Liver (tissue), 9 donors: ENCODE results near the gene PHGDH. TPM values are rescaled to one million over a fixed set of nuclear protein-coding genes. Genes with fewer than 3 reads are reported as not detected.
A peak's percentile ranks its signal among the peaks of the same experiment; 100 is the strongest.

Experiments
- DNase-seq: peaks from one replicate; pipeline ENCODE4 v3.0.0-alpha.2; 2017; ENCODE audit warnings: low spot score
- H3K27ac ChIP-seq, 2 donors: one replicate each; pipeline ENCODE4 v1.7.0; 2013; ENCODE audit warnings: inconsistent platforms in 2 of 2, low read length in 2 of 2, control low read depth in 1 of 2, low read depth in 1 of 2, mild to moderate bottlenecking in 1 of 2
- H3K27me3 ChIP-seq, 4 donors: one replicate each; pipeline versions ENCODE4 v1.6.1 to v1.7.0; 2013; ENCODE audit warnings: low read length in 3 of 4, inconsistent platforms in 1 of 4, mild to moderate bottlenecking in 1 of 4, moderate library complexity in 1 of 4; ENCODE audit not compliant: control insufficient read depth in 4 of 4, insufficient read depth in 4 of 4
- H3K36me3 ChIP-seq, 4 donors: one replicate each; pipeline versions ENCODE4 v1.6.1 to v1.7.0; 2013; ENCODE audit warnings: low read length in 3 of 4, mild to moderate bottlenecking in 3 of 4, low read depth in 1 of 4, moderate library complexity in 1 of 4; ENCODE audit not compliant: control insufficient read depth in 4 of 4, insufficient read depth in 3 of 4
- H3K4me1 ChIP-seq, 4 donors: one replicate each; pipeline versions ENCODE4 v1.6.1 to v1.7.0; 2013; ENCODE audit warnings: low read length in 3 of 4, mild to moderate bottlenecking in 3 of 4, moderate library complexity in 1 of 4; ENCODE audit not compliant: control insufficient read depth in 4 of 4, insufficient read depth in 4 of 4
- H3K4me3 ChIP-seq, 3 donors: one replicate each; pipeline versions ENCODE4 v1.6.1 to v1.7.0; 2013; ENCODE audit warnings: low read length in 3 of 3, control low read depth in 1 of 3, low read depth in 1 of 3, mild to moderate bottlenecking in 1 of 3
- H3K9ac ChIP-seq, 2 donors: one replicate each; pipeline ENCODE4 v1.7.0; 2013; ENCODE audit warnings: low read length in 2 of 2, mild to moderate bottlenecking in 2 of 2, moderate library complexity in 2 of 2, control low read depth in 1 of 2, low read depth in 1 of 2
- H3K9me3 ChIP-seq, 4 donors: one replicate each; pipeline versions ENCODE4 v1.6.1 to v1.7.0; 2013; ENCODE audit warnings: low read length in 3 of 4; ENCODE audit not compliant: control insufficient read depth in 4 of 4
- ATF3 ChIP-seq: IDR thresholded peaks from 2 replicates; pipeline ENCODE4 v1.6.1; 2016; ENCODE audit warnings: antibody characterized with exemption
- FOXA2 ChIP-seq: IDR thresholded peaks from 2 replicates; pipeline ENCODE4 v1.6.1; 2016; ENCODE audit warnings: antibody characterized with exemption
- GABPA ChIP-seq, 2 donors: IDR thresholded peaks in 1 of 2; conservative IDR thresholded peaks in 1 of 2; 2 replicates each; pipeline ENCODE4 v1.6.1; 2016; ENCODE audit warnings: antibody characterized with exemption in 2 of 2, mild to moderate bottlenecking in 1 of 2, moderate library complexity in 1 of 2
- HNF4A ChIP-seq, 2 donors: conservative IDR thresholded peaks; 2 replicates each; pipeline ENCODE4 v1.6.1; 2016; ENCODE audit warnings: antibody characterized with exemption in 2 of 2, mild to moderate bottlenecking in 2 of 2
- MAX ChIP-seq: IDR thresholded peaks from 2 replicates; pipeline ENCODE4 v1.6.1; 2016; ENCODE audit warnings: antibody characterized with exemption
- REST ChIP-seq: IDR thresholded peaks from 2 replicates; pipeline ENCODE4 v1.6.1; 2016; ENCODE audit warnings: antibody characterized with exemption, mild to moderate bottlenecking
- RXRA ChIP-seq, 2 donors: IDR thresholded peaks; 2 replicates each; pipeline ENCODE4 v1.6.1; 2017 to 2018; ENCODE audit warnings: antibody characterized with exemption in 2 of 2, mild to moderate bottlenecking in 1 of 2
- YY1 ChIP-seq: IDR thresholded peaks from 2 replicates; pipeline ENCODE4 v1.6.1; 2016; ENCODE audit warnings: antibody characterized with exemption, mild to moderate bottlenecking
- ZBTB33 ChIP-seq: IDR thresholded peaks from 2 replicates; pipeline ENCODE4 v1.6.1; 2016; ENCODE audit warnings: antibody characterized with exemption
- WGBS: extraction: QIAGEN DNeasy Blood & Tissue Kit; methylation state at CpG from one replicate; pipeline ENCODE4 v1.1.7; 2013; 5-methylcytosine and 5-hydroxymethylcytosine counted together
- polyA plus RNA-seq, 2 donors: library from polyadenylated mRNA; stranded (reverse) in 1 of 2; unstranded in 1 of 2; fragments of 200-250 nt in 1 of 2; fragments of >200 nt in 1 of 2; fragmentation: Nextera tagmentation in 1 of 2; extraction: Ambion mirVana in 1 of 2; gene quantifications; one replicate each; pipeline versions ENCODE4 v1.2.1 to v1.2.3, GENCODE V29; 2013 to 2015
- total RNA-seq, 2 donors: library from RNA; depleted of rRNA; stranded (reverse); fragments of >200 nt; gene quantifications; one replicate each; pipeline ENCODE4 v1.2.3, GENCODE V29; 2014
- donor health status: healthy.
- donor health status: healthy.
- donor health status: healthy.
- donor health status: healthy.
- donor health status: healthy.

The PHGDH gene
- total and polyA plus RNA-seq, 4 donors = 48.0 to 178 (median 80.5) TPM

GRCh38 chr1:119733754-119734153, 22.0 kb downstream of the PHGDH start:
- TF ChIP-seq ZBTB33 (no peak), HNF4A (conservative IDR thresholded peaks at IDR 0.05) (peak; percentile 50 to 51), RXRA (IDR thresholded peaks at IDR 0.05) (no peak)
- H3K4me1 ChIP-seq = peaks cover 6 to 69% (median 33%) of the 10 kb centered on the region in 4 donors
- peaks cover 0 to 31% (median 13%) of the 10 kb centered on the region in 4 donors for H3K36me3 ChIP-seq
- H3K27me3 ChIP-seq = no peaks in the 10 kb centered on the region
- H3K4me3 ChIP-seq = no peak overlapping the region
- DNase-seq = no peak
- 93% methylated on average over 3 of the region's 3 CpGs for WGBS
- H3K27ac ChIP-seq = no peak overlapping the region
- H3K9ac ChIP-seq = no peak overlapping the region
- no peaks in the 10 kb centered on the region for H3K9me3 ChIP-seq

- Histone ChIP-seq H3K36me3 (peaks cover 0 to 31% (median 13%) of the 10 kb centered on the region in 4 donors), H3K27ac (no peak overlapping the region), H3K4me3 (no peak overlapping the region), H3K4me1 (peaks cover 0 to 54% (median 19%) of the 10 kb centered on the region in 4 donors), H3K9ac (no peak overlapping the region), H3K27me3 (no peaks in the 10 kb centered on the region), H3K9me3 (no peaks in the 10 kb centered on the region)
- 85% methylated on average over 14 of the region's 14 CpGs for WGBS
- no peak for DNase-seq
- TF ChIP-seq ZBTB33 = no peak
- TF ChIP-seq ATF3 = no peak
- TF ChIP-seq MAX = no peak
- no peak for TF ChIP-seq GABPA (IDR thresholded peaks at IDR 0.05 in 1 of 2, conservative IDR thresholded peaks at IDR 0.05 in 1 of 2)
- no peak for TF ChIP-seq REST
- TF ChIP-seq RXRA (IDR thresholded peaks at IDR 0.05) = no peak
- no peak for TF ChIP-seq YY1
- no peak for TF ChIP-seq FOXA2
Measured at GRCh38 chr1:119735217-119735616, 23.5 kb downstream of the PHGDH start.
